GM18858 (cell line): Measurements from ENCODE around the gene TOM1L1.

ENCODE experiments used
- ATAC-seq: cut with Tn5 transposase; IDR thresholded peaks from one replicate; pipeline ENCODE4 v1.9.1; 2021; ENCODE audit not compliant: unreplicated experiment

Gene TOM1L1

DNA sequence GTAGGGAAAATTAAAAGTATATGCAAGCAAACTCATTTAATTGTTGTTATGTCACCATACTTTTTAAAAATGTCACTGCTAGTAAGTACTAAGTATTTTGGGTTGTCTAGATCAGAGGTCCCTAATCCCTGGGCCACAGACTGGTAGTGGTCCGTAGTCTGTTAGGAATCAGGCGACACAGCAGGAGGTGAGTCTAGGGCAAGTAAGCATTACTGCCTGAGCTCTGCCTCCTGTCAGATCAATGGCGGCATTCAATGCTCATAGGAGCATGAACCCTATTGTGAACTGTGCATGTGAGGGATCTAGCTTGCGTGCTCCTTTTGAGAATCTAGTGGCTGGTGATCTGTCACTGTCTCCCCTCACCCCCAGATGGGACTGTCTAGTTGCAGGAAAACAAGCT, 89.5 kb downstream of the TOM1L1 start:
- ATAC-seq: no peak

- ATAC-seq: no peak
Measured at GRCh38 chr17:54991567-54991966, 90.9 kb downstream of the TOM1L1 start.

DNA sequence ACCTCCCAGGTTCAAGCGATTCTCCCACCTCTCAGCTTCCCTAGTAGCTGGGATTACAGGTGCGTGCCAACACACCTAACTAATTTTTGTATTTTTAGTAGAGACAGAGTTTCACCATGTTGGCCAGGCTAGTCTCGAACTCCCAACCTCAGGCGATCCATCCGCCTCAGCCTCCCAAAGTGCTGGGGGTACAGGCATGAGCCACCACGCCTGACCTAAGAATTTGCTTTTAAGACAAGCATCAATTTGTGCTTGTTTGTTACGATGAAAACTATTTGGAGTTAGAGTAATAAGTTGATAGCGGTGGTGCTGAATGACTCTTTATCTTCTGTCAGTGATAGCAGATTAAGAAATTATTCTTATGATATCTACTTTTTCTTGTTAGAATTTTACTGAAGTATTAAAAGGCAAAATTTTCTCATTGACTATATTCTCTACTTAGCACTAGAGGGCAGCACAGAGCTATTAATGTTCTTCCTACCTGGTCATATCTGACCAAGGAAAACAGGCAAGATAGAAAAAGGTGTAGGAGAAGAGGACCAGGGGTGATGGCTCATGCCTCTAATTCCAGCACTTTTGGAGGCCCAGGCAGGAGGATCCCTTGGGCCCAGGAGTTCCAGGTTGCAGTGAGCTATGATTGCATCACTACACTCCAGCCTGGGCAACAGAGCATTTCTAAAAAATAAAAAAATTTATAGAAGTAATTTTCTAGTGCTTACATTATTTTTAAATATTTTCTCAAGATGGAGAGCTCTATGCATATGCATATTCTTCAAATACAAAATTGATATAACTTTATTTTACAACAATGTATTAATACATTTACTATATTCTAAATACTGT, 92.4 kb downstream of the TOM1L1 start:
- ATAC-seq: peak; percentile 65

DNA sequence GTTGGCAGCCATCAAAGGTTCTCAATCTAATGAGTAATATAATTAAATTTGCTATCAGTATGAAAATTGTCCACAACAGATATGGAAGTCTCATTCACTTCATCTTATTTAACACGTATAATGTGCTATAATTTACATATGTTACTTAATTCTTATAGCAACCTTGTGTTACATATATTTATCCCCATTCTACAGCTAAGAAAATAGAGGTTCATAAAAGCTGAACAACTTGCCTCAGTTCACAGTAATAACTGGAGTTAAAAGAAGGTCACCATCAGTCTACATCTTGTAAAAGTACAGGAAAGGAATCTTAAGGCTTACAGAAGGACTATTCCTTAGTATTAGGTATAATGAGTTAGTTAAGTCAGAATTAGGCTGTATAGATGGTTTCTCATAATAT, 95.8 kb downstream of the TOM1L1 start:
- no peak for ATAC-seq

DNA sequence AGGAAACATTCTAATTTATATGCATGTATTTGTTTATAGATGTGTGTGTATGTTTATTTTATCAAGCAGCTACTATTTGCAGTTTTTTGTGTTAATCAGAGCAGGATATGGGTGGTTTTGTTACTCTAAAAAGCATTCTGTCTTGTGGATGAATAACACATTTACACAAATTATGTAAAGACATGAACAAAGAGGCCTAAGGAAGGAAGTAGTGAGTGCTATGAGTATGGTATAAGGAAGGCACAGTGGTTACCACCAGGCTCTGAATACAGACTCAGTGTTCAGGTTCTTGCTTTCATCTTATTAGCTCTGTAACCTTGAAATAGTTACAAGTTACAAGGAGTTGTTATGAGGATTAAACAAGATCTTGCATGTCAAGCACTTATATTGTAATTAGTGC, 101.8 kb downstream of the TOM1L1 start:
- no peak for ATAC-seq

DNA sequence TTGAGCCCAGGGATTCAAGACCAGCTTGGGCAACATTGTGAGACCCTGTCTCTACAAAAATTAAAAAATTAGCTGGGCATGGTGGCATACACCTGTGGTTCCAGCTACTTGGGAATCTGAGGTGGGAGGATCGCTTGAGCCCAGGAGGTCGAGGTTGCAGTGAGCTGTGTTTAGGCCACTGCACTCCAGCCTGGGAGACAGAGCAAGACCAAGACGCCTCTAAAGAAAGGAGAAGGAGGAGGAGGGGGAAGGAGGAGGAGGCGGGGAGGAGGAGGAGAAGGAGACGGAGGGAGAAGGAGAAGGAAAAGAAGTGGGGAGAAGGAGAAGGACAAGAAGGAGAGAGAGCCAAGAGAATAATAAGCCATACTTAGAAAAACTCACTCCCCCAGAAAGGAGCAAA, 103.8 kb downstream of the TOM1L1 start:
- ATAC-seq: no peak

GRCh38 chr17:55005520-55005919, 104.9 kb downstream of the TOM1L1 start:
- ATAC-seq: no peak
